GM21367 (cell line): ENCODE results near the gene ARF6.
A peak's percentile ranks its signal among the peaks of the same experiment; 100 is the strongest.
"Not testable (repeated sequence)": the region's sequence is repeated elsewhere in the genome, so short reads cannot be mapped to it uniquely, and the experiment has no call there.

Experiments
- ATAC-seq: cut with Tn5 transposase; IDR thresholded peaks from one replicate; pipeline ENCODE4 v1.9.1; 2021; ENCODE audit not compliant: unreplicated experiment

The ARF6 gene

DNA sequence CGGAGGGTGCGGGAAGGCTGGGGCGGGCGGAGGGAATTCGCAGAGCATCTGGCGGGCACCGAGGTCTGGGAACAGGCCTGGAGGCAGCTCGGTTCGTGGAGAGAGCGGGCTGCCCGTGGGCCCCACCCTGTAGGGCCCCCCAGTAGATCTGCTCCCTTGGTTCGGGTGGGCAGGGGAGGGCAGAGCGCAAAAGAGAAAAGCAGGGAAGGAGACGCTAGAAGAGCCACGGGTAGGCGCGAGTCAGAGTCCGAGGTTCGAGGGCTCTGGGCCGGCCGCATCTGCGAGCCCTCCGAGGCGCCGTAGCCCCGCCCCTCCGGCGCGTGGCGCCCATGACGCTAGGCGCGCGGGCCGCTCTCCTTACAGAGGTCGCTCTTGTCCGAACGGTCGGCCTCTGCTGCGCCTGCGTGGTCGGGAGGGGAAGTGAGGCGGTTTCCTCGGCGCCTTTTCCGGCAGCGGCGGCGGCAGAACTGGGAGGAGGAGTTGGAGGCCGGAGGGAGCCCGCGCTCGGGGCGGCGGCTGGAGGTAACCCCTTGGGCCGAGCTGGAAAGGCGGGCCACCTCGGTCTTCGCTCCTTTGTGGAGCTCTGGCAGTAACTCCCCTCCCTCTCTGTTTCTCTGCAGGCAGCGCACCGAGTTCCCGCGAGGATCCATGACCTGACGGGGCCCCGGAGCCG, at the start of gene ARF6:
Gene ARF6 (plus strand): TSS at position 447 of the 673 bp plus-strand sequence. CDS start 655 bp downstream, outside the sequence.
- ATAC-seq, result peak; percentile 76

GRCh38 chr14:49849213-49849847, 43.6 kb upstream of the ARF6 start:
- ATAC-seq, result no peak

DNA sequence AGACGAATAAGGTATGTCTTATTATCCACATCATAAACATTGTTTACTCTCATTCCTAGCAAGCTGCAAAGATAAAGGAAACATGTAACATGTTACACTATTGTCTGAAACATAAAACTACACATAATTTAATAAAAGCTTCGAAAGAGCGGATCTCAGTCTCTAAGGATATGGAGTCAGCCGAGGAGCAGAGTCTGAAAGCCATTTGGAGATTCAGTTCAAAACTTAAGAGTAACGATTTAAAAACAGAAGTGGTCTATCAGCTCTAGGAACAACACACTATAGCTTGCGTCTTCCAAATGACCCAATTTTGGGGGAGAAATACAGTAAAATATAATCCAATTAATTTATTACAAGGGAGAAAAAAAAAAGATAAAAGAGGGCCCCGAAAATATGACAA, 41.1 kb upstream of the ARF6 start:
- ATAC-seq, result no peak

- ATAC-seq, result peak; percentile 72
These were observed 40.4 kb upstream of the ARF6 start, which contains the start of gene NEMF for GRCh38 chr14:49852301-49853157. Gene NEMF, minus strand, starts transcription at chr14:49852788. Its CDS starts 35 bp downstream, at chr14:49852753.

DNA sequence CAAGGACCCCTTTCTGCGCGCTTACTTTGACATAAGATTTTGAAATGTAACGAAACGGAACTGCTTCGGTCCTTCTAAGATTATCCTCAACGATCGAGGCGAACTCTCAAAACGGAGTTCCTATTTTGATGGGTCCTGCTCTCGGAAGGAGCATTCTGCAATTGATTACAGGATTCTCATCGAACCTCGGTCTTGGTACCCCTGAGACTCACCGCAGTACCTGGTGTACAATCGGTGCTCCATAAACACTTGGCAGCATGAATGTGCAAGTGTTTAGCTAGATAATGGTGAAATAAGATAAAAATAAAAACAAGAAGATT, 39.8 kb upstream of the ARF6 start:
- ATAC-seq, result peak; percentile 4

DNA sequence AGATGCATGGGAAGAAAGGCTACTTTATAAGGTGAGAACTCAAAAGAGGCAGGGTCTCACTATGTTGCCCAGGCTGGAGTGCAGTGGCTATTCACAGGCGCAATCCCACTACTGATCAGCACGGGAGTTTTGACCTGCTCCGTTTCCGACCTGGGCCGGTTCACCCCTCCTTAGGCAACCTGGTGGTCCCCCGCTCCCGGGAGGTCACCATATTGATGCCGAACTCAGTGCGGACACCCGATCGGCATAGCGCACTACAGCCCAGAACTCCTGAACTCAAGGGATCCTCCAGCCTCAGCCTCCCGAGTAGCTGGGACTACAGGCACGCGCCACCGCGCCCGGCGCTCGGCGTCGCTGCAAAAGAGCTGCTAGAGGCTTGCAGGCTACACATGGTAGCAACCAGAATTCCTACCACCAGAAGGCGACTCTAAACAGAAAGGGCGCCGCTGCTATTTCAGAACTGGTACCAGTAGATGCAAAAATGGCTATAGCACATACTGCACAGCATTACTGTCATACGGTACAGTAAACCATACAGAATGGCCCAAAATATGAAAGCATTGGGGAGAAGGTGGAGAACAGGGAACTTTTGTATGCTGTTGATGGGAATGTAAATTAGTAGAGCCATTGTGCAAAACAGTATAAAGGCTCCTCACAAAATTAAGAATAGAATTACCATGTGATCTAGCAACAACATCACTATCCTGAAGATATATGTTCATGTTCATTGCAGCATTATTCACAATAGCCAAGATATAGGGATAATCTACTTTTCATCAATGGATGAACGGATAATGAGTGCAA, 39.1 kb upstream of the ARF6 start:
- ATAC-seq, result no peak

GRCh38 chr14:49857427-49858003, 35.4 kb upstream of the ARF6 start:
- no peak for ATAC-seq

- no peak for ATAC-seq
These were observed 34.5 kb upstream of the ARF6 start for GRCh38 chr14:49858383-49858782.

DNA sequence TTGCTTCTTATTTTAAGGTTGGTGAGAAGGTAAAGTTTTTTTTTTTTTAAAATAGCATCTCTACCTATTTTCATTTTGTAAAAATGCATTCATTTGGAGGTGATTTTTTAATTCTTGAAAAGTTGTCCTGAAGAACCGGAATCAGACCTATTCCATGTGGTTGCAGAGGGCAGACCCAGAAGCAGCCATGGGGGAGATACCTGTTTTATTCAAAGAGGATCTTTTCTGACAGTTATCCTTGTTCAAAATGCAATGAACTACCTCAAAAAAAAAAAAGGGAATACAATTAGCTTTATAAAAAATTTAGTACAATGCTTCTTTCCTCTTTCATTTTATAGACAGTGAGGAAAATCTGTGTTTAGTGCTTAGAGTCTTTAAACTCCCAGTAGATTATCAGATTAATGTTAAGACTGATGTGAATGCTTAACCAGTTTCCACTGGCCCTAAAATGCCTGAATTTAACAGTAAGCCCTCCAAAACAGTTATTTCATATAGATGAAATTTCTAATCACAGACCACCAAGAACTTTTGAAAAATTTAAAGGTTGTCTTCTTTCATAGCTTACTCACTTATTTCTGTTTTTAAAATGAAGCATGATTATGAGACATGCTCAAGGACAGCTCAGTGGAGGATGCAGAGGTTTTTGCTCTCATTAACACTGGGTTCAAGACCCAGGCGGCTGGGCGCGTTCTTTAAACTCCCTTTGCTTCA, 31.7 kb upstream of the ARF6 start:
- ATAC-seq, result no peak

GRCh38 chr14:49861699-49862088, 31.2 kb upstream of the ARF6 start:
- ATAC-seq, result no peak

GRCh38 chr14:49862089-49862673, 30.7 kb upstream of the ARF6 start:
- no peak for ATAC-seq

DNA sequence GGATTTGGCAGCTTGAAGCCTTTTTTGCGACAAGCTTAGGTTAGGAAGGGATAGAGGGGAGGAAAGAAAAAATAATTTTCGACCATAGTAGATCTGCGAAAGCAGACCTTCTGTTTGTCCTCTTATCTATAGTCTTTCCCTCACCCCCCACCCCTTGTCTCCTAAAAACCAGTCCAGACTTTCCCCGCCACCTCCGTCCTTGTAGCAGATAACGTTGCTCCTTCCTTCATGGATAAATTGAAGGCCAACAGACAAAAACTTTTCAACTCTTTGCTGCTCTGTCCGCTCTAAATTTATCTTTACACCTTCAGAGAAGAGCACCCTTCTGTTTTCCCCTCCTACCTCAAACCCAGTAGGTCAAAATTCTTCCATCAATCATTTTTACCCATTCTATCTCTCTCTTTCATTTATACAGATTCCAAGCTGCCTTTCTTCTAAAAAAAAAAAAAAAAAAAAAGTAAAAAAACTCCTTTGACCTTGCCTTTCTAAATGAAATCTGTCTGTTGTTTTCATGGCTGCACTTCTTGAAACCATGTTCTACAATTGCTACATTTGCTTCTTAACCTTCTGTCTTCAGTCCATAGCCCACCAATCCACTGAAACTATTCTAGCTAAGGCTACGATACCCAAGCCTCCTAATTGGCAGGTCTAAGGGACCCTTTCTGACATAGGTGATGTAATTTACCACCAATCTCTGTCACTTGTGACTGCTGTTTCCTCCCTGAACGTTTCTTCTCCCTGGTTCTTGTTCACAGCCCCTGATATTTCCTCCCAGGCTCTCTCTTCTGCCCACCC, 29.2 kb upstream of the ARF6 start:
- ATAC-seq, result no peak

GRCh38 chr14:49865431-49865859, 27.4 kb upstream of the ARF6 start:
- ATAC-seq, result no peak

DNA sequence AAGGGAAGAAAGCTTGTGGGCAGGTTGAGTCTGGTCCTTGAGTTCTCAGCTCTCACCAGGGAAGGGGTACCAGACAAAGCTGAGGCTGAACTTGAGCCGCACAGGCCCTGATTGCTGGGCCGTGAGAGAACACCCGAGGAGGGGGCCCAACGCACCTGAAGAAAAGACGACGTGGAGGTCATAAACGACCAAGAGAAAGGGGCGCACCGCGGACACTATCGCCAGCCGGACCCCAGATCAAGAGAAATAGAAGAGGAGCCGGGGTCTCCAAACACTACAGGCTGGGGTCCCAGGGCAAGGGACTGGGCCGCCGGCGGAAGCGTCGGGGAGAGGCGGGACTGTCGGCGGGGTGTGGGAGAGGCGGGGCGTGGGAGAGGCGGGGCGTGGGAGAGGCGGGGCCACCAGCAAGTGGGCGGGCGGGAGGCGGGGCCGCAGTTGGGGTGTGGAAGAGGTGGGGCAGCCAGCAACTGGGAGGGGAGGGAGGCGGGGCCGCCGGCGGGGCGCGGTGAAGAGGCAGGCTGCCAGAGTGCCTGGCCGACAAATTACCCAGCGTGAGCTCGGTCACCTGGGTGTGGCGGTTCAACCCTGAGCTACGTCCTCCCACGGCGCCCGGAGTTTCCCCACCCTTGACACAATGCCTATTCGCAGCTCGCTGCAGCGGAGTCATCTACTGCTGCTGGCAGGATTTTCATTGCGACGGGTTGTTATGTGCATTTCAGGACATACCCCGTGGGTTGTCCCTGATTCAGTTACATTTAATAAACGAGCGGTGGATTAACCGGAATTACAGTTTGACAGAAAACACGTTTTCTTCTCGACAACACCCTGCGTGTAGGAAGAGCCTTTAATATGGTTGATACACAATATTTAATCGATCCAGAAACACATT, 24.8 kb upstream of the ARF6 start:
- peak; percentile 78 for ATAC-seq

DNA sequence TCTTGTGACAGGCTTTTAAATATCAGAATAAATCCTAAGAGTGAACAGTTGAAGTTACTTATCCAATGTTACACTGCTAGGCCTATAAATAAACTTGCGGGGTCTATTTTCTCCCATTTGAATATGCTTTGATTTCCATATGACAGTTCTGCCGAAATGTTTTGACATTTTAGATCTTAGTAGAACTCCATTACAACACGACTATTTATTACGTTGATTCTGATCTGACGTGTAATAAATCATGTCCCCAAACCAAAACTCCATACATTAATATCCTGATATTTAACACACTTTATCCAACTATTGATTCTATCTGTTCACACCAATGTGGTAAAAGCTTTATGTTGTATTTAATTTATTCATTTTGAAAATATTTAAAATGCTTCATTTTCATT, 24.2 kb upstream of the ARF6 start:
- ATAC-seq, result no peak

DNA sequence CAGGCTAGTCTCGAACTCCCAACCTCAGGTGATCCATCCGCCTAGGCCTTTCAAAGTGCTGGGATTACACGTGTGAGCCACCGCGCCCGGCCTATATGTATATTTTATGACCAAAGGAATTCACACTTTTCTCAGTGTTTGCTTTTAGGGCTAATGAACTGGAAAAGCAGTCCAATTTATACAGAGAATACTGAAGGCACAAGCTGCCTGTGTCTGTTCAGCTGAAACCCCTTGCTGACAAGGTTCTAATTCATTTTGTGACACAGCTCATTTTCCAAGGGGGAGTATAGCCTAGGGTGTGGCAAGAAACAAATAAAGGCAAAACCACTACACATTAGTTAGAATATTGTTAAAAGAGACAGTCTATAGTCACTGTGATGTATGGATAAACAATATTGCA, 22.0 kb upstream of the ARF6 start:
- ATAC-seq, result no peak

DNA sequence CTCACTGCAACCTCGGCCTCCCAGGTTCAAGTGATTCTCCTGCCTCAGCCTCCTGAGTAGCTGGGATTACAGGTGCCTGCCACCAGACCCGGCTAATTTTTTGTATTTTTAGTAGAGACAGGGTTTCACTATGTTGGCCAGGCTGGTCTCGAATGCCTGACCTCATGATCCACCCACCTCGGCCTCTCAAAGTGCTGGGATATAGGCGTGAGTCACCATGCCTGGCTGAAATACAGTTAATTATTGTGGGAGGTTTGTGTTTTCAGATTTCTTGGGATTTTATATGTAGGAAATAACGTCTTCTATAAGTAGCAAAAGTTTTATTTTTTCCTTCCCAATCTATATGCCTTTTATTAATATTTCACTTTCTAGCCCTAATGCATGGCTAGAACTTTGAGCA, 19.3 kb upstream of the ARF6 start:
- ATAC-seq, result not testable (repeated sequence)

DNA sequence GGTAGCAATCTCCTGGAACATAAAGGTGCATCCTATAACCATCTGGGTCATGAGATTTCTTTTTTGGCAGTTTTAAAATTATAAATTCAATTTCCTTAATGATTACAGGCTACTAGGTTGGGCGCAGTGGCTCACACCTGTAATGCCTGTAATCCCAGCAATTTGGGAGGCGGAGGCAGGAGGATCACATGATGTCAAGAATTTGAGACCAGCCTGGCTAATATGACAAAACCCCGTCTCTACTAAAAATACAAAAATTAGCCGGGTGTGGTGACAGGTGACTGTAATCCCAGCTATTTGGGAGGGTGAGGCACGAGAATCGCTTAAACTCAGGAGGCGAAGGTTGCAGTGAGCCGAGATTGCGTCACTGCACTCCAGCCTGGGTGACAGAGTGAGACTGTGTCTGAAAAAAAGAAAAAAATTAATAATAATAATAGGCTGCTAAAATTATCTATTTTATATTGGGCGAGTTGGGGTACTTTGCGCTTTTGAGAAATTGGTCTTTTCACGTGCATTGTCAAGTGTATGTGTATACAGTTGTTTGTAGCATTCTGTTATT, 17.2 kb upstream of the ARF6 start:
- no peak for ATAC-seq
